G401 (cell line): ENCODE results near the gene GPRC5A. TPM values are rescaled to one million over a fixed set of nuclear protein-coding genes. Genes with fewer than 3 reads are reported as not detected.
A peak's percentile ranks its signal among the peaks of the same experiment; 100 is the strongest.

Experiments
- DNase-seq: peaks from one replicate; pipeline ENCODE4 v3.0.0-alpha.2; 2015; ENCODE audit warnings: low spot score
- in situ Hi-C: cut with HindIII; loops from 2 replicates; pipeline ENCODE4 v1.10.0; 2016; ENCODE audit warnings: low sequenced_read_pairs, mixed read lengths
- total RNA-seq: library from RNA; depleted of rRNA; stranded (reverse); fragments of >200 nt; shearing (Covaris generic); gene quantifications from 2 replicates; pipeline ENCODE4 v1.2.3, GENCODE V29; 2014

GPRC5A gene
- total RNA-seq, 1 experiment from 2014 or later, result 23.8 TPM

DNA sequence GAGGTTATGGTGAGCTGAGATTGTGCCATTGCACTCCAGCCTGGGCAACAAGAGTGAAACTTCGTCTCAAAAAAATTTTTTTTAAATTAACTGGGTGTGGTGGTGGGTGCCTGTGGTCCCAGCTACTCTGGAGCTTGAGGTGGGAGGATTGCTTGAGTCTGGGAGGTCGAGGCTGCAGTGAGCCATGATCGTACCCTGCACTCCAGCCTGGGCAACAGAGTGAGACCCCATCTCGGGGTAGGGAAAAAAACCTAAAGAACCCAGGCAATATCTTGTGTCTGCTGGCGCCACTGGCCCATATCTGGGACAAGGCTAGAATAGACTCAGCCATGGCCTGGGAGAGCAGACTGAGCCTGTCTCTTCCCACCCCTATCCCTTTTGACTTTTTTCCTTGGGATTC, 9.1 kb upstream of the GPRC5A start:
- no peak for DNase-seq
- in situ Hi-C loops, result no loop called here

DNA sequence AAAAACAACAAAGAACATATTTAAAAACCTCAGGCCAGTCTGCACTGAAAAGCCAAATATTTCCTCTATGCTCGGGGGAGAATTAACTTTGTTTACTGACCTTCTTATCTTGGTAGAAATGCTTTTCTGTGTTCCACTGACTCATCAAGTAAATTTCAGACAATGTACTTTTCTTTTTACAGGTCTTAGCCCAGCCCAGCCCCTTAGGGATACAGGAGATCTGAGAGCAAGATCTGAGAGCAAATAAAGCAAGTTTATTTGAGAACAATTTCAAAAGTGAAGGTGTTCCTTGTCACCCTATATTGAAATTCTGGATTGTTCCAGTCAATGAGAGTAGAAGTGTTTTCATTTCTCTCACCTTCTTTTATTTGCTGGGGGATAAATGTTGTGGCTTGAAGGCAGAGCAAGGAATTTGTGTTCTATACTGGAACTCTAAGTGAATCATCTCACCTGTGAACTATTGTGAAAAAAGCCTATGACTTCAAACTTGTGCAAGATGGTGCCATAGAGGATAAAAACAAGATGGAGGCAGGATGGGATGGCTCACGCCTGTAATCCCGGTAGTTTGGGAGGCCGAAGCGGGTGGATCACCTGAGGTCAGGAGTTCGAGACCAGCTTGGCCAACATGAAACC, 7.9 kb upstream of the GPRC5A start:
- no peak for DNase-seq
- in situ Hi-C loops, result no loop called here

DNA sequence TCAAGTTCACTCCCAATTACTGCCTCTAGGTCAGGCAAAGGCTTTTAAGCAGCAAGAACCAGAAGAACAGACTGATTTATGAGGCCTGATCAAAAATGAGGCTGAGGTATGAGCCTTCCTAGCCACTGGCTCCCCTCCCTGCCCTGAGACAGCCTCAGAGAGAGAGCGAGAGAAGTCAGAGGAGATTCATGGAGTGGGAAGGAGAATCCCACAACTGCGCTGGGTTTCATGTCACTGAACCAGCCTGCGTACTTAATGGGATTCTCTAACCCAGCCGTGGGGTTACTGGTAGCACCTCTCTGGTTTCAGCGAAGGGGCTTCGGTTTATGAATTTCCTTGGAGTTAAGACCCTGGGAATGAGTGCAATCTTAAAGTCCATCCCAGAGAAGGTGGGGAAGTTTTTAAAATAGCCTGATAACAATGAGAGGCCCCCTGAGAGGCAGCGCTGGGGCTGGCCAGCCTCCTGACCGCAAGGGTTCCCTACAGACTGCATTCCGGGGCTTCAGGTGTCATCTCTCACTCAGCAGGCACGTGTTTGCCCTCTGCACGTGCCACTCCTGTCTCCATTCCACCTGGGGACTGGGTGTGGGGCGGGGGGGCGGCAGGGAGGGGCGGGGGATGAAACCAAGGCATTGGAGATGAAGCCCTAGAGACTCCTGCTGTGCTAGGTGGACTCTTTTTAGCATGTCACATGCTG, 6.1 kb upstream of the GPRC5A start:
- no peak for DNase-seq
- in situ Hi-C loops, result no loop called here

DNA sequence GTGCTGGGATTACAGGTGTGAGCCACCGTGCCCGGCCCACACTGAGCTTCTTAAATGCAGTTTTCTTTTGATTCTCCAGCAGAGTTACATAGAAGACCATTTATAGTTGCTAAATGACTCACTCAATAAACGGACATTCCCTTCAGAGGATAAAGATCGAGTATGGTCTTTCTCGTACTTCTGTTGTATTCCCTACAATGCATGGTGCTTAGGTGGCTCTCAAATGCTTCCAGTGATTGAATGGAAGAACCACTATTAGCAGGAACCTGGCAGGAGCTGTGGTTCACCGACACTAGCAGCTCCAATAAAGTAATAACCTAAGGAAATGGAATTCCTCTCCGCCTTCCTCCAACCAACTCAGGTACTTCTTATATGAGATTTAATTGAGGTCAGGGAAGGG, 3.9 kb upstream of the GPRC5A start:
- DNase-seq, result no peak
- in situ Hi-C loops, result no loop called here

DNA sequence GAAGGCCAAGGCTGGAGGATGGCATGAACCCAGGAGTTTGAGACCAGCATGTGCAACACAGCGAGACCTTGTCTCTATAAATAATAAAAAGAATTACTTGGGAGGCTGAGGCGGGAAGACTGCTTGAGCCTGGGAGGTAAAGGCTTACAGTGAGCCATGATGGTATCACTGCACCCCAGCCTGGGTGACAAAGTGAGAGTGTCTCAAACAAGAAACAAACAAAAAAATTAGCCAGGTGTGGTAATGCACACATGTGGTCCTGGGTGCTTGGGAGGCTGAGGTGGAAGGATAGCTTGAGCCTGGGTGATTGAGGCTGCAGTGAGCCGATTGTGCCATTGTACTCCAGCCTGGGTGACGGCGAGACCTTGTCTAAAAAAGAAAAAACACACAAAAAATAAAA, 1.7 kb upstream of the GPRC5A start:
- in situ Hi-C loops, result no loop called here
- no peak for DNase-seq

DNA sequence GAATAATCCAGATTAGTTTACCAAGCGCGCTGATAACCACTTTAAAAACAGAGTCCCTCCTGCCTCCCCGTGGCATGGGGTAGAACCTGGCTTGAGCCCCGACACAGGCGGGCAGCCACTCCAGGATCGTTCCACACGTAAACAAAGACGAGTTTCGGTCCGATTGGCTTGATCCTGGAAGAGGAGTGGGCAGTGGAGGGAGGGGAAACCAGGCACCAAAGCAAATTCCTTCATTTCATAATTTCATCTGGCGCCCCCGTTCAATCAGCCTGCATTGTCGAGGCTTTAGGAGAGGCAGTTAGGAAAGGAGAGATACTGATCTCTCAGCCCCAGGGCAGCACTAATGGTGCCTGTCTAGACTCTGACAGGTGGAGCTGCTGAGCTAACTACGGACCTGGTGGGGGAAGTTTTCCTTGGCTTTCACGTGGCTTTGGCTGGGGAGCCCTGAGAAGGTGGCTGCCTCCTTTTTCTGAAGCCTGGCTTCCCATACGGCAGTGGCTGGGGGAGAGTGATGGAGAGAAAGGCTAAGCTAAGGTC, 751 bp upstream of the GPRC5A start:
- in situ Hi-C loops, result no loop called here
- peak; percentile 42 for DNase-seq

DNA sequence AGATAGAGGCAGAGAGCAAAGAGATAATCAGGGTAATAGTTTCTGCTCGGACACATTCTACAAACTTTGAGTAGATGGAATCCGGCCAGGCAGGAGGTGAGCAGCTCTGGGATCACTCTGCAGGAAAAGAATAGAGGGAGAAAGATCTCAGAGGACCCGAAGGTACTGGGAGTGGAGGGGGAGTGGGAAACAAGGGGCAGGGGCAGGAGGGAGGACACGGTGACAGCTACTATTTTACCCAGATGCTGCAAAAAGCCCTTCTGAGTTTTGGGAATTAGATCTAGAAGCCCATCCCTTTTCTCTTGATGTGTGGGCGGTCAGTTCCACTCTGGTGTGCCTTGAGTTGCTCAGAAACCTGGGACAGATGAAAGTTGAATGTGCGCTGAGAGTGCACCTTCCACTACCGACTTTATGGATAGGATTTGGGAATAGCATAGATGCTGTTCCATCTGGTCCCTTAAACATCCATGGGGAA, 556 bp downstream of the GPRC5A start:
- in situ Hi-C loops, result no loop called here
- DNase-seq, result no peak

DNA sequence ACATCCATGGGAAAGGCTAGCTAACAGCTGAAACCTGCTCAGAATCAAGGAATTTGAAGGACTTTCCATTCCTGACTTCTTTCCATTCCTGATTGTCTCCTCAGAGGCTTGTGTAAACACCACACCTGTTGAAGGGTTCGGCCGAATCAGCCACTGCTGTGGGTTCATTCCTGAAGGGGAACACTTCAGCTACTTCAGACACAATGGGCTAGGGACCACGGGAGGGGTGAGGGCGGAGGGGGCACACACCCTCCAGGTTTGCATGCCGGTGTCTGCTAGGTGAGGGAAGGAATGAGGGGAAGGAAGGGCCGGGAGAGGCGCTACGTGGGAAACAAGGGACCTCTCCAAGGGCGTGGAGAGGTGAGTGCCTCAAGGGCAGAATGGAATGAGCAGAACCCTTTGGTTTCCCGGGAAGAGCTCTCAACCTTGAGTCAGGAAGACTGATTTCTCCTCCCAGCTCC, 1.3 kb downstream of the GPRC5A start:
- DNase-seq, result no peak
- in situ Hi-C loops, result no loop called here

DNA sequence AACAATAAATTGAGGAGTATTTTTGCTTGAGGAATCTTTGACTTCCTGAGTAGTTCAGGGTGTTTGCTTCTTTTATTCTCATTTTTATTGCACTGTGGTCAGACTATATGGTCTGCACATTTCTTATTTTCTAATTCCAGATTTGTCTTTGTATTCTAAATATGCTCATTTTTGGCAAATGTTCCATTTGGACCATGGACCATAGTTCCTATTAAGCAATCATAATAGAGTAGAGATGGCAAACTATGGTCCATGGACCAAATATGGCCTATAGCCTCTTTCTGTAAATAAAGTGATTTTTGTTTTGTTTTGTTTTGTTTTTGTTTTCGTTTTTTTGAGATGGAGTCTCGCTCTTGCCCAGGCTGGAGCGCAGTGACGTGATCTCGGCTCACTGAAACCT, 2.1 kb downstream of the GPRC5A start:
- DNase-seq, result no peak
- in situ Hi-C loops, result no loop called here

DNA sequence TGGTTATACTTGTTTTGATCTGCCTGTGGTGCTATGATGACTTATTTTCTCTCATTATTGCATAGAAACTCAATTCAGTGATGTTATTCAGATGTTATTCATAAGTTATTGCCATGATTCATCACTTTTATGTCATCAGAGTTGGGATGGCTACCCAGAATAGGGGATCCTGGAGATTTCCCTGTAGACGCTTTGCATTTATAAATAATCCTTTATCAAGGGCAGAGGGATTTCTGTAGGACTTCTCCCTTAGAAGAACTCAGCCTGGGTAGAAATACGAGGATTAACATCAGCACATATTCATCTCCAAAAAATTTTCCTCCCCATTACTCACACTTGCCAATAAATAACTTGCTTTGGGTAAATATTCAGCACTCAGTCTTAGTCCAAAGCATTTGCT, 4.9 kb downstream of the GPRC5A start:
- DNase-seq, result no peak
- in situ Hi-C loops, result no loop called here

DNA sequence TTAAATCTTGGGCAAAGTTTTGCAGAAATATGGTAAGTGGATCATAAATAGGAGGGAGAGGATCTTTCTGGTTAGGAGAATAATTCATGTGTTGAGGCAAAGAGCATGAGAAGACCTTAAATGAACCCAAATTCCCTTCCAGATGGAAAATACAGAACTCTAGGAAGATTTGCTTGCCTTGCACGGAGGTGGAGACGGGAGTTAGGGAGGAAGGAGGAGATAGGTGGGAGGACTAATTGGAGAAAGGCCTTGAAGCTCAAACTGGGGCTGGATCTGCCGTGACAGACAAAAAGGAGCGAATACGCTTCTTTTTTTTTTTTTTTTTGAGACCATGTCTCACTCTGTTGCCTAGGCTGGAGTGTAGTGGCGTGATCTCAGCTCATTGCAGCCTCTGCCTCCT, 5.9 kb downstream of the GPRC5A start:
- in situ Hi-C loops, result no loop called here
- DNase-seq, result no peak

DNA sequence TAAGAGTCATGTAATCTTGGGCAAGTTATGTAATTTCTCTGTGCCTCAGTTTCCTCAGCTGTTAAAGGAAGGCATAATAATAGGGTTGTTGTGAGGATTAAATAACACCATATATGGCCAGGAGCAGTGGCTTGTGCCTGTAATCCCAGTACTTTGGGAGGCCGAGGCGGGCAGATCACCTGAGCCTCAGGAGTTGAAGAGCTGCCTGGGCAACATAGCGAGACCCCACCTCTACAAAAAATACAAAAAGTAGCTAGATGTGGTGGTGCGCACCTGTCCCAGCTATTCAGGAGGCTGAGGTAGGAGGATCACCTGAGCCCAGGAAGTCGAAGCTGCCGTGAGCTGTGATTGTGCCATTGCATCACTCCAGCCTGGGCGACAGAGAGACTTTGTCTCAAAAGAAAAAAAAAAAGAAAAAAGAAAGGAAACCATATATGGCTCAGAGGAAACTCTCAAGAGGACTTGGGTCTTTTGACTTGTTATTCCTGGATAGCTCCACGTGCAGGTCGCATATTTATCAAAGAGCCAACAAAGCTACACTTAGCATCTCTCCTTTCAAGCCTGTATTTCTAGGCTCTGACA, 6.9 kb downstream of the GPRC5A start:
- in situ Hi-C loops, result no loop called here
- no peak for DNase-seq

DNA sequence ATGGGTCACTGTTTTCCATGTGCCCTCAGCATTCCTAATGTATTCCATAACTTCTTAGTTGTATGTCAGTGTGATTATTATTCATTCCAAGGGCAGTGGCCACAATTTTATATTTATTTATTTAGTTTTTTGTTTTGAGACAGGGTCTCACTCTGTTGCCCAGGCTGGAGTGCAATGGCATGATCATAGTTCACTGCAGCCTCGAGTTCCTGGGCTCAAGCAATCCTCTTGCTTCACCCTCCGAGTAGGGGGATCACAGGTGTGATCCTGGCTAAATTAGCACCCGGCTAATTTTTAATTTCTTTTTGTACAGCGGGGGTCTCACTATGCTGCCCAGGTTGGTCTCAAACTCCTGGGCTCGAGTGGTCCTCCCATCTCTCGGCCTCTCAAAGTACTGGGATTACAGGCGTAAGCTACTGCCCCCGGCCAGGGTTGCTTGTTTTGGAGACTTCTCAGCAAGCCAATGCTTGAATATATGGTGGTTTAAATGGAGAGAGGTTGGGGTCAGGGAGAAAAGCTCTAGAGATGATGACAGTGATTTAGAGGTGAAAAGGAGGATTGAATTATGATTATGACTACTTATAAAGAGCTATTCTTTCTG, 7.6 kb downstream of the GPRC5A start:
- in situ Hi-C loops, result no loop called here

DNA sequence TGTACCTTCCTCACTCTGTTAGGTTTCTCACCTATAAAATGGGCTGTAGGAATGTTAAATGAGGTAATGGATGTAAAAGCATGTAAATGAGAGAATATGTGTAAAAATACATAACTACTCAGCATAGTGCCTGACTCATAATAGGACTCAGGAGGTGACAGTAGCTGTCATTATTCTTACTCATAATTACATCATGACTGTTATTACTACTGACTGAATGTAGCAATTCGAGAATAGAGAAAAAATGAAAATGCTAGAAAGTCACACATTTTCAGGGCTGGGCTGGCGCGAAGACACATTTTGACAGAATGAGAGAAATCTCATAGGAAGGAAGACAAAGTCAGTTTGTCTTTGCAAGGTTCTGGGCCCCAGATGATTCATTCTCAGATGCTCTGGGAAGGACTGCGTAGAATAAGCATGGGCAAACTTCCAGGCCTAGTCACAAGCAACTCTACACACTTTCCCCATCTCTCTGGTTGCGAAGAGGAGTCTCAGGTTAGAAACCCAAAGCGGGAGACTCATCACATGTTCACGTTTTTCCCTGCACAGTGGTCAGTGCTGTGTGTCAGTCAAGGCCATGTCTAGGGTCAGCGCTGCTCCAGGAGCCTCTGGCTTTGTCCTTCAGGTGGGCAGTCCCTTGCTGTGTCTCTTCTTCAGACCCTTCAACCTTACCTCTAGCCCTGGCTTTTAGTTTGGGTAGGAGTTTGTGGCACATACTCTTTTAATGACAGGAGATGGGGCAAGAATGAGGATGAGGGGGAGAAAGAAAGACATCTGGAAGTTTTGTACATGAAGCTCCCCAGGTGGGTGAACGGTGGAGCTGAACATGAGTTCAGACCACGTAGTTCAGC, 8.4 kb downstream of the GPRC5A start:
- in situ Hi-C loops, result no loop called here
- no peak for DNase-seq

More for the DNA sequence above, 7.6 kb downstream of the GPRC5A start:
- no peak for DNase-seq

DNA sequence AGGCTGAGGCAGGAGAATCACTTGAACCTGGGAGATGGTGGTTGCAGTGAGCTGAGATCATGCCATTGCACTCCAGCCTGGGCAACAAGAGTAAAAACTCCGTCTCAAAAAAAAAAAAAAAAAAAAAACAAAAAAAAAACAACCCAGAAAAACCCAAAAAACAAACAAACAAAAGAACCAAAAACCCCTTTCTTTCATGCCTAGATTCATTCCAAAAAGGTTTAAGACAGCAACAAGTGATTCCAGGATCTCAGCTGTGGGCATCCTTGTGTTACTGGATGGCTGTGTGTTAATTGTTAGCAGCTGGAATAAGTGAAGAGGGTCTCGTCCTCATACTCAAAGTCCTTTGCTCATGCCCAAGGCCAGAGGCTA, 9.4 kb downstream of the GPRC5A start:
- in situ Hi-C loops, result no loop called here
- no peak for DNase-seq

DNA sequence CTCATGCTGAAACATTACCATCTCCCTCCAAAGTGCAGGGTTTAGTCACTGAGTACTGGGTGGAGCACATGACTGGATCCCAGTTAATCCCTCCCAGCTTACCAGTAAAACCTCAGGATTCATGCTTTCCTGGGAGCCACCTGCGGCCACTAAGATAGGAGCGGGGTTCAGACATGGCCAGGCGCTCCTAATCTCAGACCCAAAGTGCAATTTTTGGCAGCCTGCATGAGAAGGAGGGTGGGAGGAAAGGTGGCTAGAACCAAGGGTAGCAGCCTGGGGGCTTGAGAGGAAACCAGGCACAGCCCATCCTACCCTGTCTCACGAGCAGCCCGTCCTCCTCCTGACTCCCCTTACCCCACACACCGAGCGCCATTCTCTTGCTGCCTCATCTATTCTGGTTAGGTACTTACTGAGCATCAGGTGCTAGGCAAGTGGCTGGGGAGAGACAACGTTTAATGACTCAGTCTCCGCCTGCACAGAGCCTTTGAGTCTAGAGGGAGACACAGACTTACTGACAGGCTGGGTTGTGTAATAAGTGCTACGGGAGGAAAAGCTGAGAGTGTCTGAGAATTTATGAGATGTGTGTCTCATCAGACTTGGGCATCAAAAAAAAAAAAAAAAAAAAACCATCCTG, 9.9 kb downstream of the GPRC5A start:
- no peak for DNase-seq
- in situ Hi-C loops, result no loop called here

DNA sequence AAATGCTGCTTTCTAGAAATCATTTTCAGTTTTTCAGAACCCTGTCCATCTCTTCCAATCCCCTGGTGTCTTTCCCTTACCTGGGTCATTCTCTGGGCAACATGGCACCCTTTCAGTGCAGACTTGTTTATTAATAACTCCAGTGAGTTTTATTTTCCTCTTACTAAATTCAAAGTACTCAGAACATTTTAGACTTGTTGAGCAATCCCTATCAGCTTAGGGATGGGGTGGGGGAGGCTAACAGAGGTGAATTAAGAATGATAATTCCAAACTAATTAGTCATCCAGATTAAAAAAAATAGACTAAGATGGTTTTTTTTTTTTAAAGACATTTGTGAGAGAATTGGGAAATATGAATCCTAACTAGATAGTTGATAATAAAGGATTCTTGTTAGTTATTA, 10.7 kb downstream of the GPRC5A start:
- in situ Hi-C loops, result no loop called here
- no peak for DNase-seq

DNA sequence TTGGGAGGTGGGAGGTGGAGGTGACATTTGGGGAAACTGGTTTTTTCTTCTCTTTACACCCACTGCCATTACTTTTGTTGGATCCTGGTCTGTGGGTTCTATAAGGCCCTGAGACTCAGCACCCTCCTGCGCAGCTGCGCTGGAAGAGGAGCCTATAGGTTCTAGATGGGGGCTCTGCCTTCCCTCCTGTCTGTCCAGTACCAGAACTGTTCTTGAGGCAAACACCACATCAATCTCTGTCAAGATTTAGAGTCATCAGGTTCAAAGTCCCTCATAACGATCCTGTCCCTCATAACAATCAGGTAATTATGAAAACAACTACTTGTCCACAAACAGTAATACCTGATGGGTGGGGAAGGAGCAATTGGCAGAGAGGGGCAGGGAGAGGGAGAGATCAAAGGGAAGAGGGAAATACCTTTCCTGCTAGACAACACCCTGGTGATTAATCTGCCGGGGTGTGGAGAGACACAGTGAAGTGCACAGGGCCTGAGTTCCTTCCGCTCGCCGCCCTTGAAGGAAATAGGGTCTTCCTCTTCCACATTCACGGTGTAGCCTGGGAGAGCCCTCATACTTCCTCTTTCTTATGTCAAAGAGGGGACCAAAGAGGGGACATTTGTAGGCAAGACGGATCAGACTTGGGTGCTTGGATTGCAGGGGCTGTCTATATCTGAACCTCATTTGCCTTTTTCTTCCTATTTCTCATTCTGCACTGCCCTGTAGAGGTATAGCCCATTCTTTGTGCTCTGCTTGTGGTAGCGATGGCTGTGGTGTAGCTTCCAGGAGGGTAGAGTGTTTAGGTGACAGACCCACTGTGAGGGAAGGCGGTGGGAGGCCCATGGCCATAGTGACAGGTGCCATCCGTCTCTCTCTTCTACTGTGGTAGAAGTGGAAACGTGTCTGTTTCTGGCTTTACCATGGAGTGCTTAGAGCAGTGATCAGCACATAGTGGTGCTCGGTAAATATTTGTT, 12.6 kb downstream of the GPRC5A start:
- DNase-seq, result no peak
- in situ Hi-C loops, result no loop called here
